ENCODE data around the gene JAZF1. TPM values are rescaled to one million over a fixed set of nuclear protein-coding genes. Genes with fewer than 3 reads are reported as not detected.

JAZF1 gene
- total RNA-seq, 2 donors from 2014 or later, result 4.0 to 4.9 TPM

DNA sequence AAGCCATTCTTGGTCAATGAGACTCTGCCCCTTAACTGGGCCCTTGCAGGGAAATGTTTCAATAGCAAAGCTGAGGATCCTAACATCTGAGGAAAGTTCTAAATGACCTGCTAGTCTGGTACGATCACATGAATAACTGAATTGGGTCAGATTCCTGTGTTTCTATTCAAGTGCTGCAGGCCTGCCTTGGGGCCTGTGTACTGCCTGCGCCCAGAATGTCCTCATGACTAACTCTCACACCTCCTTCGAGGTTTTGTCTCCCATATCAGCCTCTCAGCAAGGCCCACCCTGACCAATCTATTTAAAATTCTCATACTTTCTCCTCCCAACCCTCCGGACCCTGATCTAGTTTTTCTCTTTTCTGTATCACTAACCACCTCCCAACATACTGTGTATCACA is 4.4 kb downstream of the JAZF1 start:
- ATAC-seq (no peak), DNase-seq (no peak)
- TF ChIP-seq, protein P1, sequence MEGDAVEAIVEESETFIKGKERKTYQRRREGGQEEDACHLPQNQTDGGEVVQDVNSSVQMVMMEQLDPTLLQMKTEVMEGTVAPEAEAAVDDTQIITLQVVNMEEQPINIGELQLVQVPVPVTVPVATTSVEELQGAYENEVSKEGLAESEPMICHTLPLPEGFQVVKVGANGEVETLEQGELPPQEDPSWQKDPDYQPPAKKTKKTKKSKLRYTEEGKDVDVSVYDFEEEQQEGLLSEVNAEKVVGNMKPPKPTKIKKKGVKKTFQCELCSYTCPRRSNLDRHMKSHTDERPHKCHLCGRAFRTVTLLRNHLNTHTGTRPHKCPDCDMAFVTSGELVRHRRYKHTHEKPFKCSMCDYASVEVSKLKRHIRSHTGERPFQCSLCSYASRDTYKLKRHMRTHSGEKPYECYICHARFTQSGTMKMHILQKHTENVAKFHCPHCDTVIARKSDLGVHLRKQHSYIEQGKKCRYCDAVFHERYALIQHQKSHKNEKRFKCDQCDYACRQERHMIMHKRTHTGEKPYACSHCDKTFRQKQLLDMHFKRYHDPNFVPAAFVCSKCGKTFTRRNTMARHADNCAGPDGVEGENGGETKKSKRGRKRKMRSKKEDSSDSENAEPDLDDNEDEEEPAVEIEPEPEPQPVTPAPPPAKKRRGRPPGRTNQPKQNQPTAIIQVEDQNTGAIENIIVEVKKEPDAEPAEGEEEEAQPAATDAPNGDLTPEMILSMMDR (IDR thresholded peaks at IDR 0.05), result no peak
- no peak for TF ChIP-seq POLR2A (IDR thresholded peaks at IDR 0.05)
- Histone ChIP-seq H3K9me3 (no peaks in the 10 kb centered on the region), H3K4me1 (peaks cover 18% of the 10 kb centered on the region), H3K27ac (no peak overlapping the region), H3K36me3 (replicated peaks in 1 of 2; ENCODE audit: insufficient read depth in 1 of 2, low read depth in 2 of 2) (no peaks in the 10 kb centered on the region), H3K4me3 (no peak overlapping the region), H3K27me3 (no peaks in the 10 kb centered on the region)
- intact Hi-C loops (cut with DNase I), result no loop called here
- 77 to 80% methylated on average over 4 of the region's 4 CpGs for WGBS, 2 donors

DNA sequence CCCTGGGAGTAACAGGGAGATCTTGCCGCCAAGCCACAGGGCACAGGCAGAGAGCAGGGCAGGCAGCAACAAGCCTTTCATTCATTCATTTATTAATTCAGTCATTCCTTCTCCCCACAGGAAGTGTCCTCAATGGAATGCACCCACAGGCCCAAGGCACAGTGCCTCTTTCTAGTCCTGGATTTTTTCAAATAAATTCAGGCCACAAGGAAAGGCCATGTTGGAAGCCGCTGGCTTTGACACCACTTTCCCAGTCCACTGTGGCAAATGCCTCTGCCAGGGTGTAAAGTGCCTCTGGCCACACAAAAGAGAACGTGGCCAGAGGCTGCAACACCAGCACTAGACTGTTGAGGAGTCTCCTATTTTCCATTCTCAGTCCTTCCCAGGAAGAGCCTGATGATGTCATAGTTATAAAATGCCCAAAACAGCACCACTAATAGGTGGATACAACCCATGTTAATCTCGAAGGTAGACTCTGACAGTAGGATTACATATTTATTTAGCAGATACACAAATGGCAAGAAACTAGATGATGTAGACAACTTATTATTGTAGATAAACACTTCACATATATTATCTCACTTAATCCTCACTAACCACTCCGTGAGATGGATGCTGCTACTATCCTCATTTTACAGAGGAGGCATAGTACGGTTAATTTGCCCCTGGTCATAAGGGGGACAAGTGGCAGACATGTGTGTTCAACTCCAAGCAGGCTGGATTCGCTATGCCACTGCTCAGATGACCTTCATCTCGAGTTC is 5.5 kb downstream of the JAZF1 start:
- peaks cover 13% of the 10 kb centered on the region for H3K4me1 ChIP-seq
- intact Hi-C loops (cut with DNase I), result no loop called here
- no peaks in the 10 kb centered on the region for H3K9me3 ChIP-seq
- H3K36me3 ChIP-seq (replicated peaks in 1 of 2; ENCODE audit: insufficient read depth in 1 of 2, low read depth in 2 of 2), result no peaks in the 10 kb centered on the region
- no peak overlapping the region for H3K27ac ChIP-seq
- no peaks in the 10 kb centered on the region for H3K27me3 ChIP-seq
- H3K4me3 ChIP-seq, result no peak overlapping the region
- WGBS, 2 donors, result 85 to 86% methylated on average over 7 to 8 of the region's 8 CpGs
- TF ChIP-seq, protein P1 (IDR thresholded peaks at IDR 0.05), result no peak
- no peak for TF ChIP-seq POLR2A (IDR thresholded peaks at IDR 0.05)
- no peak for DNase-seq
- no peak for ATAC-seq

DNA sequence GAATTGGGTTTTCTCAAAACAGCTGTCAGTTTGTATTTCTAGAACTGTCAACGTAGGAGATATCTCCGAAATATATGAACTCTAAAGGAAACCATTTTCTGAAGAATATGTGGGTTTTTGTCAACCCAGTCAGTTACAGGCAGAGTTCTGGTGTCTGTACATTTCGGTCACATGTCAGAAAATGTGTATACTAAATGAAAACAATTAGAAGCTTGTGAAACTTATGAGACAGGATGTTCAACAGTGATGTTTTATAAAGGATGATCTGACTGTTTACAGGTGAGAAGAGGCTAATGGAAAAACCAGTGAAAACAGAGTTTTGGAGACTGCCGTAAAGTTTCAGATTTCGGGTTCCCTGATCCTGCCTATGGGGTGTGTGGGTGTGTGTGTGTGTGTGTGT is 6.2 kb downstream of the JAZF1 start:
- no peak for TF ChIP-seq POLR2A (IDR thresholded peaks at IDR 0.05)
- TF ChIP-seq, protein P1 (IDR thresholded peaks at IDR 0.05), result no peak
- intact Hi-C loops (cut with DNase I), result no loop called here
- Histone ChIP-seq H3K9me3 (no peaks in the 10 kb centered on the region), H3K4me1 (peaks cover 13% of the 10 kb centered on the region), H3K27ac (no peak overlapping the region), H3K4me3 (no peak overlapping the region), H3K36me3 (replicated peaks in 1 of 2; ENCODE audit: insufficient read depth in 1 of 2, low read depth in 2 of 2) (no peaks in the 10 kb centered on the region), H3K27me3 (no peaks in the 10 kb centered on the region)
- DNase-seq (no peak), ATAC-seq (no peak)
- 86 to 87% methylated on average over 3 to 5 of the region's 5 CpGs for WGBS, 2 donors

DNA sequence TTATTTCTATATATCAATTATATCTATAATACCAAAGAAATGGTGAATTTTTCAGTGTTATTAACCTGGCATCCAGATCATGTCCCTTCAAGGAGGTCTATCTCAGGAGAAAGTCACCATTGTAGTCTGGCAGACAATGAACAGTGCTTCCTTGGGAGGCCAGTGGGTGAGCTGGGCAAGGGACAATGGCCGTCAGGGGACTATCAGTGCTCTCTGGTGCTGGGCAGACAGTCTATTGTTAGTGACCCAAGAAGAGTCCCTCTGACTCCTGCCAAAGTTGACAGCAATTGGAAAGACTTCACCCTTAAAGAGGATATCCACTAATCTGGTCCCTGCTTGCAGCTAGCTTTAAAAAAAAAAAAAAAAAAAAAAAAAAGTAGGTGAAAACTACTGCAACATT is 7.1 kb downstream of the JAZF1 start:
- H3K27ac ChIP-seq, result no peak overlapping the region
- no peaks in the 10 kb centered on the region for H3K9me3 ChIP-seq
- intact Hi-C loops (cut with DNase I), result no loop called here
- ATAC-seq, result no peak
- WGBS, 2 donors, result 80 to 95% methylated on average over 1 of the region's 1 CpG
- TF ChIP-seq, protein P1 (IDR thresholded peaks at IDR 0.05), result no peak
- no peak for TF ChIP-seq POLR2A (IDR thresholded peaks at IDR 0.05)
- no peaks in the 10 kb centered on the region for H3K27me3 ChIP-seq
- DNase-seq, result no peak
- H3K4me3 ChIP-seq, result no peak overlapping the region
- H3K4me1 ChIP-seq, result peaks cover 7% of the 10 kb centered on the region
- no peaks in the 10 kb centered on the region for H3K36me3 ChIP-seq (replicated peaks in 1 of 2; ENCODE audit: insufficient read depth in 1 of 2, low read depth in 2 of 2)

DNA sequence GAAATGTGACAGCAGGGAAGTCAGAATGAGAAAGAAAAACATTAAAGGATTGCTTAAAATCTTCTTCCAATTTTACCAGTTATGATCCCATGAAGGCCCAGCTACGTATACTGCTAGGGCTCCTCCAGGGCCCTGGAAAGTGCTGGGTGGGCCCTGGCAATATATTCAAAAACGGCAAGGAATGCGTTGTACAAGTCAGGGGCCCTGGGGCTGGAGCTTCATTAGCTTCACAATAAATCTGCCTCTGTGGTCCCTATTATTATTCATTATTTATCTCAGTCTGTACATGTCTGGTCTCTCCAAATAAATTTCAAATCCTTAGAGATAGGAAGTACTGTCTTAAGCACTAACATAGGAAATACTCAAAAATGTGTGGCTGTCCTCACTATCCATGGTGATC is 7.6 kb downstream of the JAZF1 start:
- ATAC-seq (no peak), DNase-seq (no peak)
- H3K27ac ChIP-seq, result no peak overlapping the region
- no peaks in the 10 kb centered on the region for H3K36me3 ChIP-seq (replicated peaks in 1 of 2; ENCODE audit: insufficient read depth in 1 of 2, low read depth in 2 of 2)
- no peaks in the 10 kb centered on the region for H3K9me3 ChIP-seq
- intact Hi-C loops (cut with DNase I), result no loop called here
- no peaks in the 10 kb centered on the region for H3K27me3 ChIP-seq
- 82% methylated on average over 3 of the region's 3 CpGs for WGBS, 2 donors
- no peak for TF ChIP-seq POLR2A (IDR thresholded peaks at IDR 0.05)
- TF ChIP-seq, protein P1 (IDR thresholded peaks at IDR 0.05), result no peak
- H3K4me3 ChIP-seq, result no peak overlapping the region
- H3K4me1 ChIP-seq, result peaks cover 4% of the 10 kb centered on the region
